ENCODE results near the gene PER1.

The PER1 gene

DNA sequence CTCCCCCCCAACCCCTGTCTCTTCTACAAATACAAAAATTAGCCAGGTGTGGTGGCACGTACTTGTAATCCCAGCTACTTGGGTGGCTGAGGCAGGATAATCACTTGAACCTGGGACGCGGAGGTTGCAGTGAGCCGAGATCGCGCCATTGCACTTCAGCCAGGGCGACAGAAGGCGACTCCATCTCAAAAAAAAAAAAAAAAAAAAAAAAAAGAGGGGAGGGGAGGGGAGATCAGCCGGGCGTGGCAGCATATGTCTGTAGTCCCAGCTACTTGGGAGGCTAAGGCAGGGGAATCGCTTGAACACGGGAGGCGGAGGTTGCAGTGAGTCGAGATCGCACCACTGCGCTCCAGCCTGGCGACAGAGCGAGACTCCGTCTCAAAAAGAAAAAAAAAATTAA lies 18.0 kb upstream of the PER1 start:
- DNase-seq, result peak; percentile 60

- DNase-seq, result no peak
Observed at GRCh38 chr17:8167526-8167925, 15.3 kb upstream of the PER1 start.

GRCh38 chr17:8166731-8167130 lies 14.5 kb upstream of the PER1 start:
- DNase-seq, result no peak

GRCh38 chr17:8164815-8165131 lies 12.6 kb upstream of the PER1 start:
- DNase-seq, result no peak

DNA sequence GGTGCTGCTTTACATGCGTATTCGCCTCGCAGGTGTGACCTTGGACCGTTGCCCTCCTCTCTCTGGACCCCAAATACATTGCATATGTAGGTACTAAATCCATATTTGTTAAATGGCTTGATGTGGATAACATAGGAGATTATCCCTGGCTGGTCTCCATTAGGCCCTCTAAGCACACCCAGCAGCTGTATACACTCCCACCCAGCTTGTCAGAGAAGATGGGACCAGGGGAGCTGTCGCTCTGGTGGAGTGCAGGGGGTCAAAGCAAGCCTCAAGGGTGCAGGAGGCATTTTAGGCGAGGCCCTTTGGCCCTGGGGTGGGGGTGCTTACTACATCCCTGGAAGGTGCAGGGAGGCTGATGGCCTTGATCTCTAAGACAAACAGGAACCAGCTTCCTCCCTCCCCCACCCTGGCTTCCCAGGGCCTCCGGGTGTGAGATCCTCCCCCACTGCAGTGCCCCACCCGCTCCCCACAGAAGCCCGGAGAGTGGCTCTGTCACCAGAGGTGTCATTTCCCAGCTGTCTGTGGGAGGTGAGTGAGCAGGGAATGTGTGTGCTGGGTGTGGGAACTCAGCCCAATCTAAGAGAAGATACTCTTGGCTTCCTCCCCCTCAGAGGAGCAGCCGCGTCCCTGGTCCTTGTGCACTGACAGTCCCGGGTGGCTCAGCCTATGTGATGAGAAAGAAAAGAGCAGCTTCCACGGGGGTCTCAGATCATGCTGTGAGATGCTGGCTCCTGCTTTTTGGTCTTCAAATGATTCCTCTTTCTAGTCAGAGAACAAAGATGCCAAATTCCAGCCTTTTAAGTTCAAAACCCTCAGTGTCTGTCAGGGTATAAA lies 12.0 kb upstream of the PER1 start:
- peak; percentile 54 for DNase-seq

GRCh38 chr17:8162997-8163977 lies 11.1 kb upstream of the PER1 start:
- no peak for DNase-seq

- peak; percentile 71 for DNase-seq
Observed at GRCh38 chr17:8162233-8162996, 10.2 kb upstream of the PER1 start, which contains the start of gene VAMP2. Gene VAMP2 (minus strand): TSS chr17:8162948. CDS start chr17:8162879, 69 bp downstream.

DNA sequence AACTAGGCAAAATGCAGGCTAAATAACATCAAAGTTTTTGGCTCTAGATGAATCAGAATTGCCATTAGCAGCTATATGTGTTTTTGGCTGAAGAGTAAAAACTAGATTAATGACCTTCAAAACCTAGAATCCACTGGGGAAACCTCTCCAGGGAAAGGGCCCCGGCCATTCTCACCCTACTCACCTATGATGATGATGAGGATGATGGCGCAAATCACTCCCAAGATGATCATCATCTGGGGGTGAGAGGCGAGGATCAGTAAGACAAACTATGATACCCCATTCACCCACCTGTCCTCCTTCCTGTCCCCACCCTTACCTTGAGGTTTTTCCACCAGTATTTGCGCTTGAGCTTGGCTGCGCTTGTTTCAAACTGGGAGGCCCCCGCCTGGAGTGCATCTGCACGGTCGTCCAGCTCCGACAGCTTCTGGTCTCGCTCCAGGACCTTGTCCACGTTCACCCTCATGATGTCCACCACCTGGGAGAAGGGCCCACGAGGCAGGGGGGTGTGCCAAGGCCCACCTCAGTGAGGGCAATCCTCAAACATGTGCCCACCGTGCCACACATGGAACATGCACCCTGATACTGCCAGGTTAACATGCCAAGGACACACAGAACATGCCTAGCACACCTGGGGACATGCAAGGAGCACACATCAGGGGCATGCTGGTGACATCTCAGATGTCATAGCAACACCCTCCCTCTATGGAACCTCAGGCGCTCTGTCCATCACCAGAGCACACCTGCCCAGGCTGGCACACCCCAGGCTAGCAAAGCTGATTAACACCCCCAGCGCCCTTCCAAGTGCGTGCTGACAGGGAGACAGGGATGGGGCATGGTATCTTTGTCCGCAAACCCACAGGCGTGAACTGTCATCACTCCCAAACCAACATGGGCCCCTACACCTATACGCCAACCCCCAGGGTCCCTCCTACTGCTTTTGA lies 9.4 kb upstream of the PER1 start:
- DNase-seq, result no peak

DNA sequence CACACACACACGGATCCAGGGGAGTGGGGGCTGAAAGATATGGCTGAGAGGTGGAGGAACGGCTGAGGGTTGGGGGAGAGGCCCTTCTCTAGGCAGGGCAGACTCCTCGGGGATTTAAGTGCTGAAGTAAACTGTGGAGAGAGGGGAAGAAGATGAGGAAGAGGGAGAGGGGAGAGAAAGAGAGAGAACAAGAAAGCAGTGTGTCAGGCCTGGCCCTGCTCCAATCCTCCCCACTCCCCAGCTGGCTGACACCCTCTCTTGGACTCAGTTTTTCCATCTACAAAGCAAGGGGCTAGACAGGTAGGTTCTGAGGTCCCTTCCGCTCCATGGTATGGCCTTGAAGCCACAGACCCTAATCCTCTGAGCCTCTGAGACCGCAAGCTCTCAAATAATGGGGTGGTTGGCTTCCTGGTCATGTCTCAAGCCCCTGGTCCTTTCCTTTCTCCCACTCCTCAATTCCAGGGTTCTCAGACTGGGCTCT lies 8.6 kb upstream of the PER1 start:
- DNase-seq, result no peak

DNA sequence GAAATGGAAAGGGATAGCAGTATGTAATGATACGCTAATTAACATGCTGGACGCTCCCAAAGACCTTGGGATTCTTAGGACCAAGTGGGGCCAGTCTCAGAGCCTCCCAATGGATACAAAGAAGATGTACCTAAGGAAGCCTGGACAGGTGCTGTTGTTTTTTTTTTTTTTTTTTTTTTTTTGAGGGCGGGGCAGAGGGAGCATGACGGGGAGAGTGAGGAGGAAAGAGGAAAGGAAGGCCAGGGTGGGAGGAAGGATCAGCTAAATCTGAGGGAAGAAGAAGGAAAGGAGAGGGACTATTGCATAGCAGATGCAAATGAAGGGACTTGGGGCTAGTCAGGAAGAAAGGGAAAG lies 8.0 kb upstream of the PER1 start:
- DNase-seq, result no peak

GRCh38 chr17:8159459-8160223 lies 7.4 kb upstream of the PER1 start:
- no peak for DNase-seq

DNA sequence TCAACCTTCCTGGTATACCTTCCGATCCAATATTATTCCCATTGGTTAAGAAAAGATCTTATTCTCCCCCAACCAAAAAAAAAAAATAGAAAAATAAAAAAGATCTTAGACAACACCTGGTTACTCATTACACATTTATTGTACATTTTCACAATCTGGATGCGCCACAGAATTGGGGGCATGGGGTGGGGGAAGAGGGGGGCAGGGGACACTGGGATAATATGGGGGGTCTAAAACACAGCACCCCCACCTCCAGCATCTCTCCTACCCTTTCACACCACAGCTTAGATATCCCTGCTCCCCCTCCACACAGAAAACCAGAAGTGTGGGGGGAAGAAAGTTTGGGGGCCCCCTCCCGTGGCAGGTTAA lies 6.8 kb upstream of the PER1 start:
- DNase-seq, result no peak

DNA sequence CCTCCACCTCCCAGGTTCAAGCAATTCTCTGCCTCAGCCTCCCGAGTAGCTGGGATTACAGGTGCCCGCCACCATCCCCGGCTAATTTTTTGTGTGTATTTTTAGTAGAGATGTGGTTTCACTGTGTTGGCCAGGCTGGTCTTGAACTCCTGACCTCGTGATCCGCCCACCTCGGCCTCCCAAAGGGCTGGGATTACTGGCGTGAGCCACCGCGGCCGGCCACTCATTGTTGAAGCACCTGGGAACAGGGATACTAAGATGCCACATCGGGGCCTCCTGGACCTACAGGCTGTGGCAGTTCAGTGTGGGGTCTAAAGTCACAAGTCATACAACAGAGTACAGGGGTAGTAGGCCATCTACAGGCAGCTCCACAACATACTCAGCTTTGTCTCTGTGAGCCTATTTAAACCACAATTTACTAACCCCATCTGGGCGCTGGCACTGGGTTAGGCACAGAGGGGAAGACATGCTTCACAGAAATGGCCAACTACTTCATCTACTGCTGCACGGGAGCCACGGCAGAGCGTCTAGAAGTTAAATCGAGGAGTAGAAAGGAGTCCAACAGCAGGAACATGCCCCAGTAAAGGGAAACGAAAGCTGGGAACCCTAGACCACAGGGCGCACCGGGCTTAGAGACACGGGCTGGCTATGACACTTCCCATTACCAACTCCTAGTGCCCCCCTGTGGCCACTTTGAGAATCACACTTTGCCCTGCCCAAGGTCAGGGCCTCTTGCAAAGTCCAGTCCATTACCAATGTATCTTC lies 6.2 kb upstream of the PER1 start:
- peak; percentile 69 for DNase-seq

DNA sequence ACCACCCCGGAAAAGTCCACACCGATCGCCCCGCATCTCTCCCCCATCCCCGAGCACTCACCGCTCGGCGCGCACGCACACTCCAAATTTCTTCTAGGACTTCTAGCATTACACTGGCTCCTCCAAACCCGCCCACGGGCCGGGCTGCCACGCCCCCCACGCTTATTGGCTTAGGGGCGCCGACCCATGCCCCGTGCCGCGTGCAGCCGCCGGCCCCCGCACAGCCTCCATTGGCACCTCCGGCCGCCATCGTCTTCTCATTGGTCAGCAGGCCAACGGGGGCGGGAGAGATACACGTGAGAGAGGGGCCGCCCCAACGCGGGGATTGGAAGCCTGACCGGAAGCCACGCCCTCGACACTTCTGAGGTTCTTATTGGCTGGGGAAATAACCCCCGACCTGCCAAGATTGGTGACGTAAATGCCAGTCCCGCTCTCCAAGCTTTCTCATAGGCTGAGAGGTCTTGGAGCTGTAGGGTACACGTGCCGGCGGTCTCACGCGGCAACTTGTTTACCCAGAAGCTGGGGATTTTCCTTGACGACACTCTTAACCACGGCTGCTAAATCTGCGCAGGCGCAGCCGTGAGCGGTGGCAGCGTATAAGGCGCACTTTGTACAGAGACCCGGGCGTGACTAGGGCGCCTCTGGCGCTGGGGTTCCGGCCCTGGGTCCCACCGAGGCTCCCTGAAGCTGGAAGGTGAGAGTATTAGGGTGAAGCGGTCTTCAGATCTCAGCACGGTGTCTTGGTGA lies 4.2 kb upstream of the PER1 start:
- DNase-seq, result peak; percentile 99

DNA sequence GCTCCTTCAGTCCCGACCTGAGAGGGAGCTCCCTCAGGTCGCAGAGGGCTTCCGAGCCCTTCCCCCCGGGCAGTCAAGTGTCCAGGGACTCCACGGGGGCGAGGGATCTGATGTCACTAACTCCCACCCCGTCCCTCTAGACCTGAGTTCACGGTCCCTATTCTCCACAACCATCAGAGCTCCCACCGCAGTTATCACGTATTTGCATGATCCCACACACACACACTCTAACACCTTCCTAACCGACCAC lies 3.7 kb upstream of the PER1 start:
- no peak for DNase-seq

- DNase-seq, result no peak
Observed at GRCh38 chr17:8155231-8155995, 3.2 kb upstream of the PER1 start.

GRCh38 chr17:8154608-8155155 lies 2.5 kb upstream of the PER1 start:
- no peak for DNase-seq

DNA sequence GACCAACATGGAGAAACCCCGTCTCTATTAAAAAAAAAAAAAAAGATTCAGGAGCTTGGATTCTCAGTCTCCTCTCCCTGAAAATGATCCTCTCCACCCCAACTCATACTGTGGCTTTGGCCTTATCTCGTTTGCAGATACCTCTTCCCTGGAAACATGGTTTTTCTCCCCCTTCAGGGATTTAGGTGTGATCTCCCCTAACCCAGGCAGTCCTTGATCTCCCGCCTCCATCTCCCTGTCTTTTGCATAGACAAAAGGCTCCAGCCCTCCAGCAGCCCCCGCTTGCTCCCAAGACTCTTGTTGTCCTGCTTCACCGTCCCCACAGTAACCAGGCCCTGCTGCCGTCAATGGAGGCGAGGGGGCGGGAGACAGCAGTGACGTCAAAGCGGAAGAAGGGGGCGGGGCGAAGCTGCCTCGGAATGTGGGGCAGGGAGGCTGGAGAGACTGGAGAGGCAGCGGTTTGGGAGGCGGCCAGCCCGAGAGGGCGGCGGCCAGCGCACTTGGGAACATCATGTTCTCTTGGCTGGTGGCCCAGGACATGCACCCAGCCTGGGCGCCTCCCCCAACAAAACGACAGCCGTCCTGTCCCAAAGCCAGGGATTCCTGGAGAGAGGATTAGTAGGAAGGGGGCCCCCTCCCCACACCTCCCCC lies 1.9 kb upstream of the PER1 start:
- DNase-seq, result peak; percentile 74

Measured in NCI-H69 (cell line).